ENCODE results near the gene STK39. TPM values are rescaled to one million over a fixed set of nuclear protein-coding genes. Genes with fewer than 3 reads are reported as not detected.

The STK39 gene
- polyA plus RNA-seq, 2 of the 4 experiments (the other 2 are of a cell fraction) = 14.2 to 27.2 TPM

GRCh38 chr2:168179592-168179991 is 67.8 kb downstream of the STK39 start:
- Histone ChIP-seq H3K9me3 (no peaks in the 10 kb centered on the region), H3K4me1 (no peaks in the 10 kb centered on the region; the same call in 2 of the 3 replicates), H3K27ac (no peak overlapping the region), H3K4me2 (no peak overlapping the region), H3K4me3 (no peak overlapping the region)
- FAIRE-seq (no peak), DNase-seq (ENCODE audit: low read depth in 1 of 2, low spot score in 1 of 2) (no peak), ATAC-seq (no peak)
- no peak for TF ChIP-seq RARB (CRISPR knock-in tag; IDR thresholded peaks at IDR 0.05)
- TF ChIP-seq CHD2 (IDR thresholded peaks at IDR 0.05; ENCODE audit: low read length, partially characterized antibody) = no peak
- WGBS (ENCODE audit: missing lambda C conversion rate) = 93% methylated on average over 5 of the region's 5 CpGs
- CTCF ChIA-PET = no interaction called here
- POLR2A ChIA-PET = no interaction called here

- 82% methylated on average over 4 of the region's 4 CpGs for WGBS (ENCODE audit: missing lambda C conversion rate)
- TF ChIP-seq BHLHE40 (IDR thresholded peaks at IDR 0.05; ENCODE audit: low read depth, low read length) = no peak
- no peak for TF ChIP-seq FOSL2 (IDR thresholded peaks at IDR 0.05)
- no peak for TF ChIP-seq FOSL2 (CRISPR knock-in tag; IDR thresholded peaks at IDR 0.05)
- no peak for TF ChIP-seq CBX2 (IDR thresholded peaks at IDR 0.05; ENCODE audit: borderline replicate concordance, low read depth)
- FAIRE-seq (no peak), DNase-seq (ENCODE audit: low read depth in 1 of 2, low spot score in 1 of 2) (no peak), ATAC-seq (no peak)
- H3K4me3 ChIP-seq = no peak overlapping the region
- no peaks in the 10 kb centered on the region; the same call in 2 of the 3 replicates for H3K4me1 ChIP-seq
- ChIA-PET POLR2A (no interaction called here), CTCF (no interaction called here)
- H3K4me2 ChIP-seq = no peak overlapping the region
- H3K27ac ChIP-seq = no peak overlapping the region
- no peaks in the 10 kb centered on the region for H3K9me3 ChIP-seq
Measured at GRCh38 chr2:168178520-168179324, 68.7 kb downstream of the STK39 start.

- no peaks in the 10 kb centered on the region for H3K9me3 ChIP-seq
- no peak overlapping the region for H3K4me2 ChIP-seq
- 84% methylated on average over 3 of the region's 3 CpGs for whole genome bisulfite sequencing (ENCODE audit: missing lambda C conversion rate)
- no peak overlapping the region for H3K27ac ChIP-seq
- FAIRE-seq (no peak), ATAC-seq (no peak), DNase-seq (ENCODE audit: low read depth in 1 of 2, low spot score in 1 of 2) (no peak)
- ChIA-PET POLR2A (no interaction called here), CTCF (no interaction called here)
- H3K4me3 ChIP-seq = no peak overlapping the region
- no peaks in the 10 kb centered on the region for H3K4me1 ChIP-seq
- TF ChIP-seq HEYL (CRISPR knock-in tag; IDR thresholded peaks at IDR 0.05) (no peak), CBX8 (IDR thresholded peaks at IDR 0.05) (no peak), CEBPB (IDR thresholded peaks at IDR 0.05) (no peak), RAD21 (conservative IDR thresholded peaks at IDR 0.05 in 1 of 2, IDR thresholded peaks at IDR 0.05 in 1 of 2) (no peak), GATA3 (IDR thresholded peaks at IDR 0.05; ENCODE audit: borderline replicate concordance) (no peak), HDAC2 (IDR thresholded peaks at IDR 0.05) (no peak), ATOH8 (CRISPR knock-in tag; IDR thresholded peaks at IDR 0.05; ENCODE audit: low read depth) (no peak), EP300 (IDR thresholded peaks at IDR 0.05) (no peak)
Measured at GRCh38 chr2:168176402-168176801, 71.0 kb downstream of the STK39 start.

- ATAC-seq (no peak), DNase-seq (ENCODE audit: low read depth in 1 of 2, low spot score in 1 of 2) (no peak), FAIRE-seq (no peak)
- ChIA-PET POLR2A (no interaction called here), CTCF (no interaction called here)
- no peaks in the 10 kb centered on the region for H3K4me1 ChIP-seq
- H3K27ac ChIP-seq = no peak overlapping the region
- H3K4me3 ChIP-seq = no peak overlapping the region
- no peak for TF ChIP-seq USF2 (IDR thresholded peaks at IDR 0.05)
- no peak for TF ChIP-seq CHD2 (IDR thresholded peaks at IDR 0.05; ENCODE audit: low read length, partially characterized antibody)
- no peak for TF ChIP-seq RNF2 (IDR thresholded peaks at IDR 0.05; ENCODE audit: borderline replicate concordance, low read depth)
- TF ChIP-seq POLR2AphosphoS2 (conservative IDR thresholded peaks at IDR 0.05; ENCODE audit: low read length) = no peak
- no peak for TF ChIP-seq ATOH8 (CRISPR knock-in tag; IDR thresholded peaks at IDR 0.05; ENCODE audit: low read depth)
- TF ChIP-seq NPAS2 (CRISPR knock-in tag; IDR thresholded peaks at IDR 0.05; ENCODE audit: borderline replicate concordance) = no peak
- no peak for TF ChIP-seq NFE2L2 (conservative IDR thresholded peaks at IDR 0.05; ENCODE audit: low read length)
- TF ChIP-seq POLR2A (IDR thresholded peaks at IDR 0.05; ENCODE audit: low read length) = no peak
- no peak for TF ChIP-seq FOSL2 (IDR thresholded peaks at IDR 0.05)
- TF ChIP-seq FOSL2 (CRISPR knock-in tag; IDR thresholded peaks at IDR 0.05) = no peak
- TF ChIP-seq EP300 (IDR thresholded peaks at IDR 0.05) = no peak
- no peak for TF ChIP-seq CHD4 (IDR thresholded peaks at IDR 0.05; ENCODE audit: borderline replicate concordance)
- TF ChIP-seq HES2 (IDR thresholded peaks at IDR 0.05) = no peak
- TF ChIP-seq PHF8 (IDR thresholded peaks at IDR 0.05; ENCODE audit: borderline replicate concordance, low read depth) = no peak
- no peak for TF ChIP-seq RFX5 (IDR thresholded peaks at IDR 0.05)
- no peak for TF ChIP-seq HDAC2 (IDR thresholded peaks at IDR 0.05)
- TF ChIP-seq HOXA7 (CRISPR knock-in tag; IDR thresholded peaks at IDR 0.05) = no peak
- no peak for TF ChIP-seq KDM5A (IDR thresholded peaks at IDR 0.05)
- TF ChIP-seq ZNF302 (CRISPR knock-in tag; IDR thresholded peaks at IDR 0.05) = no peak
- TF ChIP-seq E2F6 (IDR thresholded peaks at IDR 0.05; ENCODE audit: borderline replicate concordance, low read depth) = no peak
- H3K9me3 ChIP-seq = no peaks in the 10 kb centered on the region
- no peak overlapping the region for H3K4me2 ChIP-seq
- WGBS (ENCODE audit: missing lambda C conversion rate) = 77% methylated on average over 5 of the region's 5 CpGs
Measured at GRCh38 chr2:168175469-168175868, 71.9 kb downstream of the STK39 start.

All from A549 (cell line).